Frontal cortex (tissue), 4 donors: ENCODE measurements around the gene PSG1. TPM values are rescaled to one million over a fixed set of nuclear protein-coding genes. Genes with fewer than 3 reads are reported as not detected.
"Not testable (repeated sequence)": the region's sequence is repeated elsewhere in the genome, so short reads cannot be mapped to it uniquely, and the experiment has no call there.

ENCODE experiments used
- DNase-seq, 2 donors: peaks; one replicate each; pipeline ENCODE4 v3.0.0; 2012; ENCODE audit warnings: low spot score in 2 of 2
- FAIRE-seq: peaks from 2 replicates; lab custom pipeline; 2012; peaks lifted over from hg19 to GRCh38; lab: Jason Lieb, UNC
- total RNA-seq: library from RNA; depleted of rRNA; stranded (reverse); fragments of >200 nt; gene quantifications from one replicate; pipeline ENCODE4 v1.2.3, GENCODE V29; 2014
- donor health status: control.
- donor health status: control.
- donor health status: control.

The PSG1 gene
- total RNA-seq, result not detected

GRCh38 chr19:42879613-42880012, at the start of gene PSG1:
TSS of gene PSG1 (minus strand) at chr19:42879713. CDS start at chr19:42879581, 132 bp downstream.
- no peak for FAIRE-seq
- no peak for DNase-seq

DNA sequence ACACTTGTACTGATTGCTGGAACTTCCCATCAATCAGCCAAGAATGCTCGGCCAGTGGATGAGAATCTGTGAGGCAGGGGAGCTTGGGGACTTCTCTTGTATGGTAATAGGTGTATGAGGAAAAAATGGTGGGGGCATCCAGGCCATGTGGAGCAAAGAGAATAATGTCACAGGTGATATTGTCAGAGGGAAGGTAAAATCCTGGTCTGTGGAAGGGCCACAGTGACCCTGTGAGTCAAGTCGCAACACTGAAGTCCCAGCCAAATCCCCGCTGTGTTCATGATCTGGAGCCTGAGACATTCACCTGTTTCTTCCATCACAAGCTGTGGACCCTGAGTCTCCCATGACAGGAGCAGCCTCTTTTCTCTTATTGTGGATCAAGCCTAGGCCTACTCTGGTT, 49.4 kb upstream of the PSG1 start:
- DNase-seq (no peak), FAIRE-seq (no peak)

GRCh38 chr19:42926781-42927180, 47.3 kb upstream of the PSG1 start:
- DNase-seq (no peak), FAIRE-seq (no peak)

DNA sequence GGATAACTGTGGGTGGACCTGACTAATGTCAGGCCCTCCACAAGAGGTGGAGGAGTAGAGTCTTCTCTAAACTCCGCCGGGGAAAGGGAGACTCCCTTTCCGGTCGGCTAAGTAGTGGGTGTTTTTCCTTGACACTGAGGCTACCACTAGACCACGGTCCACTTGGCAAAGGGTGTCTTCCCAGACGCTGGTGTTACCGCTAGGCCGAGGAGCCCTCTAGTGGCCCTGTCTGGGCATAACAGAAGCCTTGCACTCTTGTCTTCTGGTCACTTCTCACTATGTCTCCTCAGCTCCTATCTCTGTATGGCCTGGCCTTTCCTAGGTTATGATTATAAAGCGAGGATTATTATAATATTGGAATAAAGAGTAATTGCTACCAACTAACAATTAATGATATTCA, 43.6 kb upstream of the PSG1 start:
- DNase-seq, FAIRE-seq: not testable (repeated sequence)

- FAIRE-seq, DNase-seq: not testable (repeated sequence)
Measured at GRCh38 chr19:42920971-42921370, 41.5 kb upstream of the PSG1 start.

GRCh38 chr19:42919757-42920079, 40.2 kb upstream of the PSG1 start:
- FAIRE-seq, result no peak

DNA sequence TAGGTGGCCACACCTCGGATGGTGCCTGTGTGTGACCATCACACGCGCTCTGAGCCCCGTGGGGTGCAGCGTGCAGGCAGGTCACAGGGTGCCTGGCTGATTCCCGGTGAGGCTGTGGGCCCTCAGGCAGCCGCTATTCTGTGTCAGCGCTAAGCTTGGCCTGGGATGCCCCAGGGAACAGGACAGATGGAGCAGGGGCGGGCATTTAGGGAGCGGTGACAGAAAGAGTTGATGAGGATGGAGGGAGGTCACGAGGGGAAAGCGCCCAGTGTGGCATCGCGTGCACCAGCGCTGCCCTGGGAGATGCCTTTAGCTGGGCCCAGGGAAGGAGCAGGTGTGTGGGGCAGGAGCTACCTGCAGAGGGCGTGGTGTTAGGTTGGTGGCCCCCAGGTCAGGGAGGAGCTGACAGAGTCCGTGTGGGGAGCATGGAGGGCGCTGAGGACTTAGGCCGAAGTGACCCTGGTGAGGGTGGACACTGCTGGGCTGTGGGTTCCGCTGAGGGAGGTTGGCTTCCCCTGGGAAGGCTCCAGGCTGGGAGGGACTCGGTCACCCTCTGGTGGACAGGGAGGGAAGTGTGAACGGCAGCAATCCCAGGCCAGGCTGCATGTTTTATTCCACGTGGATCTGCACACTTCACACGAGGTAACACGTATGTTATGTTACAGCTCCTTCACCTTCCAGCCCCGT, 39.7 kb upstream of the PSG1 start:
- not testable (repeated sequence) for FAIRE-seq, DNase-seq

More at GRCh38 chr19:42919757-42920079, 40.2 kb upstream of the PSG1 start:
- no peak for DNase-seq

DNA sequence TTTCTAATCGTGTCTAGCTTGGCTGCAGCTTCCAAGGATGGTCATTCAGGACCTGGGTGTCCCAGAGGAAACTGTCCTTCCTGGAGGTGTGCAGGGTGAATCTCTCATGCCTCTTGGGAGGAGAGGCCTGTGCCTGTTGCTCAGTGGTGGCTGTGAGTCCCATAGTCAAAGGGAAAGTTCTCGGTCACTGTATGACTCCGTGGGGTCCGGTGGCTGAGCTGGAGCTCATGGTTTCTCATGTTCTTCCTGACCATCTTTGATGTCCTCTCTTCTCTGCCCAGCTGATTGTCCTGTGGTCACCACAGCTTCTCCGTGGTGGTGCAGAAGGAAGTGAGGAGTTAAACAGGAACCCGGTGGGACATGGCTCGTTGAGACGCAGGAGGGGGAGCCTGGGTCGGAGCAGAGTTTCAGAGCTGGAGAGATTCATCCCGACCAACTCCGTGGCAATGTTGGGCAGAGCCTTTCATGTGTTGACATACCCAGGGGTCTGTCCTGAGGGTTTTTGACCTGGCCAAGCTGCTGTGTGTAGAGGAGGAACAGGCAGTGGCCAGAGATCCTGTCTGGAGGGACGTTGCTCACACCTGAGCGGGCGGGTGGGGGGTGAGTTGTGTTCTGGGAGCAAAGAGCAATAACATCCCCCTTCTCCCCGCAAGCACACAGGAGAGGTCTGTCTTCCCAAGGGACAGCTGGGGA, 39.0 kb upstream of the PSG1 start:
- DNase-seq, FAIRE-seq: not testable (repeated sequence)

DNA sequence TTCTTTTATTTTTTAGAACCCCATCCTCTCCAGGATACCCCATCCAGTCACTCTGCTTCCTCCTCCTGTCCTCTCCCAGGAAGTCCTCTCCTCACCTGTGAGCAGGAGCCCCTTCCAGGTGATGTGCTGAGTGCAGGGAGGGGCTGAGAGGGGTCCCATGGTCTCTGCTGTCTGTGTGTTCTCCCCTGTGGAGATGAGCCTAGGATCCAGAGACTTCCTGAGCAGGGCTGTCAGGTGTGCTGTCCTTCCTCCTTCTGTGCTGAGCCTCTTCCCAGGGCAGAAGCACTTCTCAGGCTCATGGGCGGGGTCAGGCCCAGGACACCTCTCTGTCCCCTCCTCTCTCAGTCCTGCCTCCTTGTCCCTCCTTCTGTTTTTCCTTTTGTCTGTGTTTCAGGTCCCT, 38.1 kb upstream of the PSG1 start, which contains the start of gene PSG6:
Gene PSG6, minus strand, starts transcription at position 261 of the 400 bp plus-strand sequence. Its CDS starts 102 bp downstream, at position 159.
- not testable (repeated sequence) for FAIRE-seq, DNase-seq

GRCh38 chr19:42916931-42917330, 37.4 kb upstream of the PSG1 start:
- FAIRE-seq, DNase-seq: not testable (repeated sequence)

- FAIRE-seq, result not testable (repeated sequence)
Measured at GRCh38 chr19:42913516-42913915, 34.0 kb upstream of the PSG1 start.

DNA sequence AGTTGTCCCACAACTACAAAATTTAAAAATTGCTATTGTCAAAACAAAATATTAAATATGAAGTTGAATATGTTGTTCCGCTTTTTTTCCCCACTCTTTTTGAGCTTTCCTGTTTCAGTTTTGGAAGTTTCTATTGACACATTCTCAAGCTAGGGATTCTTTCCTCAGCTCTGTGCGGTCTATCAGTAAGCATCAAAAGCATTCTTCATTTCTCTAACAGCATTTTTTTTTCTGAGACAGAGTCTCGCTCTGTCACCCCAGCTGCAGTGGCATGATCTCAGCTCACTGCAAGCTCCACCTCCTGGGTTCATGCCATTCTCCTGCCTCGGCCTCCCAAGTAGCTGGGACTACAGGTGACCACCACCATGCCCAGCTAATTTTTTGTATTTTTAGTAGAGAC, 33.4 kb upstream of the PSG1 start:
- not testable (repeated sequence) for FAIRE-seq, DNase-seq

More at GRCh38 chr19:42913516-42913915, 34.0 kb upstream of the PSG1 start:
- DNase-seq, result not testable (repeated sequence)

GRCh38 chr19:42911731-42912130, 32.2 kb upstream of the PSG1 start:
- DNase-seq, FAIRE-seq: not testable (repeated sequence)

- not testable (repeated sequence) for FAIRE-seq, DNase-seq
Measured at GRCh38 chr19:42906162-42906561, 26.6 kb upstream of the PSG1 start.

- not testable (repeated sequence) for DNase-seq, FAIRE-seq
Measured at GRCh38 chr19:42900561-42900960, 21.0 kb upstream of the PSG1 start.

DNA sequence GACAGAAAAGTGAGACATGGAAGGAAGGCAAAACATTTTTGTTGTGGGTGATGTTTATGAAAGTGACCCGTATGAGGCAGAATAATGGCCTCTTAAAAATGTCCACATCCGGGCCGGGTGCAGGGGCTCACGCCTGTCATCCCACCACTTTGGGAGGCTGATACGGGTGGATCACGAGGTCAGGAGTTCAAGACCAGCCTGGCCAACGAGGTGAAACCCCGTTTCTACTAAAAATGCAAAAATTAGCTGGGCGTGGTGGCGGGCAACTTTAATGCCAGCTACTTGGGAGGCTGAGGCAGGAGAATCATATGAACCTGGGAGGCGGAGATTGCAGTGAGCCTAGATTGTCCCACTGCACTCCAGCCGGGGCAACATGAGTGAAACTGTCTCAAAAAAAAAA, 20.2 kb upstream of the PSG1 start:
- DNase-seq, FAIRE-seq: not testable (repeated sequence)

DNA sequence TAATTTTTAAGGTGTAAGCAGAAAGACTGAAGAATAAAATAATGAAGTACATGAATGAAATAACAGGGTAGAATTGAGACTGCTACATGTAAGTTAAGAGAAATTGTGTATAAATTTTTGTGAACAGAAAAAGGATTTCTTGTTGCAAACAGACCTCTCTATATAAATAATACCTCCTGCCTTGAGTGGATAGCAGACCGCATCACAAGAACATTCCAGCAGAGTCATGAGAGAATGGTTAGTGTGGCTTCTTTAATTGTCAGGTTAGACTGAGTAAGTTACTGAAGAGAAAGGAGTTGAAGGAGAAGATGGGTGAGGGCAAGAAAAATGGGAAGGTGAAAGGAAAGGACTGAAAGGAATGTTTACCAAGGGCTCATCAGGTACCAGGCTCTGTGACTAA, 19.6 kb upstream of the PSG1 start:
- not testable (repeated sequence) for FAIRE-seq, DNase-seq

DNA sequence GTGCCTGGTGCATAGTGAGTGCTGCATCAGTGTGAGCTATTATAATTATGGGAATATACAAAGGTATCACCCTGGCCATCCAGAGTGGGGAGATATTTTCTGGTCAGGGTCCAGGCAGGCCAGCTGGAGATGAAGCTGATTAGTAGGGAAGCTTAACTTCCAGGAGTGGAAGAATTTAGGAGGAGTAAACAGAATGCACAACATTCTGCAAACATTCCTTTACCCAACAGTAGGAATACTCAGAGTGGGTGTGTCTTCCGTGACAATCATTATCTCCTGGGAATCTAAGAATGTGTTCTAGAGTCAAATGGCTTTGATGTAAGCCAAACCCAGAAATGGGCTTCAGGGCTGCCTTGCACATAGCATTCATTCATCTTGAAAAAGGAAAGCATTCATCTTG, 19.1 kb upstream of the PSG1 start:
- DNase-seq, FAIRE-seq: not testable (repeated sequence)

GRCh38 chr19:42897729-42898128, 18.2 kb upstream of the PSG1 start:
- not testable (repeated sequence) for FAIRE-seq, DNase-seq

- not testable (repeated sequence) for DNase-seq, FAIRE-seq
Measured at GRCh38 chr19:42890446-42890845, 10.9 kb upstream of the PSG1 start.
